AG20443 (cell line): ENCODE measurements around the gene CHRM5.
A peak's percentile ranks its signal among the peaks of the same experiment; 100 is the strongest.
"Not testable (repeated sequence)": the region's sequence is repeated elsewhere in the genome, so short reads cannot be mapped to it uniquely, and the experiment has no call there.

Experiments used
- DNase-seq: peaks from one replicate; pipeline ENCODE4 v3.0.0; 2012; ENCODE audit warnings: low spot score, mixed read lengths

The CHRM5 gene

GRCh38 chr15:34039790-34040113 lies 71.5 kb downstream of the CHRM5 start:
- DNase-seq = no peak

- DNase-seq = no peak
Observed at GRCh38 chr15:34043391-34043790, 75.1 kb downstream of the CHRM5 start.

- DNase-seq = no peak
Observed at GRCh38 chr15:34043813-34044212, 75.5 kb downstream of the CHRM5 start.

- no peak for DNase-seq
Observed at GRCh38 chr15:34046471-34047145, 78.3 kb downstream of the CHRM5 start.

- no peak for DNase-seq
Observed at GRCh38 chr15:34047893-34048775, 79.8 kb downstream of the CHRM5 start.

- DNase-seq = no peak
Observed at GRCh38 chr15:34049112-34049511, 80.8 kb downstream of the CHRM5 start.

GRCh38 chr15:34050385-34050784 lies 82.1 kb downstream of the CHRM5 start:
- DNase-seq = not testable (repeated sequence)

GRCh38 chr15:34054081-34054707 lies 85.9 kb downstream of the CHRM5 start:
- DNase-seq = no peak

- peak; percentile 73 for DNase-seq
Observed at GRCh38 chr15:34055868-34056595, 87.7 kb downstream of the CHRM5 start.

GRCh38 chr15:34056911-34057310 lies 88.6 kb downstream of the CHRM5 start:
- DNase-seq = peak; percentile 29

GRCh38 chr15:34059476-34059875 lies 91.2 kb downstream of the CHRM5 start:
- no peak for DNase-seq

GRCh38 chr15:34059946-34060345 lies 91.6 kb downstream of the CHRM5 start:
- DNase-seq = no peak

GRCh38 chr15:34064438-34064837 lies 96.1 kb downstream of the CHRM5 start:
- no peak for DNase-seq

- no peak for DNase-seq
Observed at GRCh38 chr15:34065261-34065660, 97.0 kb downstream of the CHRM5 start.

- no peak for DNase-seq
Observed at GRCh38 chr15:34065941-34066340, 97.6 kb downstream of the CHRM5 start.

GRCh38 chr15:34070003-34070402 lies 101.7 kb downstream of the CHRM5 start:
- DNase-seq = no peak

- DNase-seq = no peak
Observed at GRCh38 chr15:34076785-34077184, 108.5 kb downstream of the CHRM5 start.

GRCh38 chr15:34078900-34079299 lies 110.6 kb downstream of the CHRM5 start:
- no peak for DNase-seq

GRCh38 chr15:34079904-34080303 lies 111.6 kb downstream of the CHRM5 start:
- DNase-seq = no peak

GRCh38 chr15:34084086-34084485 lies 115.8 kb downstream of the CHRM5 start:
- peak; percentile 81 for DNase-seq

- peak; percentile 59 for DNase-seq
Observed at GRCh38 chr15:34085746-34086145, 117.4 kb downstream of the CHRM5 start.

- DNase-seq = no peak
Observed at GRCh38 chr15:34099914-34100313, 131.6 kb downstream of the CHRM5 start.
